ENCODE results near the gene RBFOX1.

The RBFOX1 gene

GRCh38 chr16:7332611-7333010, at the start of gene RBFOX1:
RBFOX1 (plus strand) TSS chr16:7332845.
- in situ Hi-C loops (cut with MboI; ENCODE audit: low pct_unique_long_range_greater_than_20kb, low sequenced_read_pairs, unreplicated experiment), result no loop called here
- no peak for TF ChIP-seq CTCF (IDR thresholded peaks at IDR 0.05; ENCODE audit: extremely low read depth, insufficient read depth, missing control alignments)
- DNase-seq (ENCODE audit: low spot score), result no peak

GRCh38 chr16:7284780-7285179, 47.9 kb upstream of the RBFOX1 start:
- in situ Hi-C loops (cut with MboI; ENCODE audit: low pct_unique_long_range_greater_than_20kb, low sequenced_read_pairs, unreplicated experiment), result no loop called here
- no peak for TF ChIP-seq CTCF (IDR thresholded peaks at IDR 0.05; ENCODE audit: extremely low read depth, insufficient read depth, missing control alignments)
- DNase-seq (ENCODE audit: low spot score), result no peak

- TF ChIP-seq CTCF (IDR thresholded peaks at IDR 0.05; ENCODE audit: extremely low read depth, insufficient read depth, missing control alignments), result no peak
- no peak for DNase-seq (ENCODE audit: low spot score)
- in situ Hi-C loops (cut with MboI; ENCODE audit: low pct_unique_long_range_greater_than_20kb, low sequenced_read_pairs, unreplicated experiment), result no loop called here
Observed at GRCh38 chr16:7285520-7285919, 47.1 kb upstream of the RBFOX1 start.

DNA sequence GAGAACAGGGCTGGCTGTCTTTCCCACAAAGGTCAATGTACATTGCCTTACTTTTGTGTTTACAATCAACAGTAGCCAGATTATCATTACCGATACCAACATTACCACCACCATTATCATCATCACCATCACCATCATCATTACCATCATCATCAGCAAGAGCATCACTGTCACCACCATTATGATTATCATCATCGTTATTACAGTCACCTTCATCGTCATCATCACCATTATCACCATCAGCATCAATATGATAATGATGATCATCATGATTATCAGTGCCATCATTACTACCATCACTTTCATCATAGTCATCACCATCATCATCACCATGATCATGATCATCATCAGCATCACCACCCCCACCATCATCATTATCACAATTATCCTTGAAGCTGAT, 43.3 kb upstream of the RBFOX1 start:
- no peak for DNase-seq (ENCODE audit: low spot score)
- in situ Hi-C loops (cut with MboI; ENCODE audit: low pct_unique_long_range_greater_than_20kb, low sequenced_read_pairs, unreplicated experiment), result no loop called here
- TF ChIP-seq CTCF (IDR thresholded peaks at IDR 0.05; ENCODE audit: extremely low read depth, insufficient read depth, missing control alignments), result no peak

DNA sequence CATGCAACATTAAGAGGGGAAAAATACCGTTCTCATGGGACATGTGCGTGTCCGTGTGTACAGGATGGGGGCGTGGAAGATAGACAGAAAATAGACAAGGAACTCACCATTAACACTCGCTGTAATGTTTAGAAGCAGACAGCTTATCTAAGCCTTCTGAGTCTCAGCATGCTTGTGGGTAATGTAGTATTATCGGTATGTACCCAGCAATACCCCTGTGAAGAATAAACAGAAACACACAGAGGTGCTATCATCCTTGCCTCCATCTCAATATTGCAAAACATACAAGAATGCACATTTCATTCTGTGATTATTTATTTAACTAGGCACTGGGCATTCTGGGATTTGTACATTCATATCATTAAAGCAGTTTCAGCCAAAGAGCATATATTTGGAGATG, 42.0 kb upstream of the RBFOX1 start:
- no peak for DNase-seq (ENCODE audit: low spot score)
- in situ Hi-C loops (cut with MboI; ENCODE audit: low pct_unique_long_range_greater_than_20kb, low sequenced_read_pairs, unreplicated experiment), result no loop called here
- TF ChIP-seq CTCF (IDR thresholded peaks at IDR 0.05; ENCODE audit: extremely low read depth, insufficient read depth, missing control alignments), result no peak

DNA sequence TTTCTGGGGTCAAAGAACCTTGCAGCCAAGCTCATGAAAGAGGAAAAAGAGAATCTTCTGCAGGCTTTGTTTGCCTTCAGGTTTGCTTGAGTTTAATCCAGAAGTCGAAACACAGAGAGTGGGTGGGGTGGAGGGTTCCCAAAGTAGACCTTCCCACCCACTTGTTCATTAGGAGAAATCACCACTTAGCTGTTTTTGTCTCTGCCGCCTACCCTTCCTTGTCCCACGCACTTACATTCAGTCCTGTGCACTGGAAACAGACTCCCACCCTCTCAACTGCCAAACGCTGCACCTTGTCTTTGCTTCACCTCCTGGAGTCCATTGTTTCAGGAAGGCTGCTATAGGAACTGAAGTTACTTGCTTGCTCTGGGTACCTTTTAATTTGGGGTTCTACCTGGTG, 38.6 kb upstream of the RBFOX1 start:
- in situ Hi-C loops (cut with MboI; ENCODE audit: low pct_unique_long_range_greater_than_20kb, low sequenced_read_pairs, unreplicated experiment), result no loop called here
- no peak for TF ChIP-seq CTCF (IDR thresholded peaks at IDR 0.05; ENCODE audit: extremely low read depth, insufficient read depth, missing control alignments)
- DNase-seq (ENCODE audit: low spot score), result no peak

- in situ Hi-C loops (cut with MboI; ENCODE audit: low pct_unique_long_range_greater_than_20kb, low sequenced_read_pairs, unreplicated experiment), result no loop called here
- no peak for TF ChIP-seq CTCF (IDR thresholded peaks at IDR 0.05; ENCODE audit: extremely low read depth, insufficient read depth, missing control alignments)
- DNase-seq (ENCODE audit: low spot score), result no peak
Observed at GRCh38 chr16:7303052-7303610, 29.5 kb upstream of the RBFOX1 start.
